NCI-H1105 treated with DMSO at 0.1 percent for 48 hours (cell line): ENCODE measurements around the gene PIGO.

Experiments used
- DNase-seq: peaks from one replicate; lab custom pipeline; 2025; lab: John Stamatoyannopoulos, UW

Gene PIGO

GRCh38 chr9:35106343-35106730 is 9.9 kb upstream of the PIGO start:
- DNase-seq: no peak

- DNase-seq: no peak
Observed at GRCh38 chr9:35105571-35106342, 9.4 kb upstream of the PIGO start.

- no peak for DNase-seq
Observed at GRCh38 chr9:35105126-35105525, 8.7 kb upstream of the PIGO start.

DNA sequence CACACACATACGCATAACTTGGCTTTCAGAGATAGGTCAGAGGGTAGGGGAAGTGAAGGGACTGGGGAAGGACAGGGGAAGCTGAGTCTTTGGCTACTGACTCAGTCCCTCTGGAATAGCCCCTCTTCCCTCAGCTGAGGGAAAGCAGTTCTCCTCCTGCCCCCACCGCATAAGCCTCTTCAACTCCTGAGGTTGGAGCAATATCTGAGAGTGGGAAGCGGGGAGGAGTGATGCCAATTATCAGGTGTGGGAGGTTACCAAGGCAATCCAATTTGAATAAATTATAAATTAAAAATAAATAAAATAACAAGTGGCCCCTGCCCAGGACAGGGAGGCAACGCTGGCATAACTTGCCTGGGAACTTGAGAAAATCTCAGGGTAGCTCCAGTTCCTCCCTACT is 8.2 kb upstream of the PIGO start:
- no peak for DNase-seq

DNA sequence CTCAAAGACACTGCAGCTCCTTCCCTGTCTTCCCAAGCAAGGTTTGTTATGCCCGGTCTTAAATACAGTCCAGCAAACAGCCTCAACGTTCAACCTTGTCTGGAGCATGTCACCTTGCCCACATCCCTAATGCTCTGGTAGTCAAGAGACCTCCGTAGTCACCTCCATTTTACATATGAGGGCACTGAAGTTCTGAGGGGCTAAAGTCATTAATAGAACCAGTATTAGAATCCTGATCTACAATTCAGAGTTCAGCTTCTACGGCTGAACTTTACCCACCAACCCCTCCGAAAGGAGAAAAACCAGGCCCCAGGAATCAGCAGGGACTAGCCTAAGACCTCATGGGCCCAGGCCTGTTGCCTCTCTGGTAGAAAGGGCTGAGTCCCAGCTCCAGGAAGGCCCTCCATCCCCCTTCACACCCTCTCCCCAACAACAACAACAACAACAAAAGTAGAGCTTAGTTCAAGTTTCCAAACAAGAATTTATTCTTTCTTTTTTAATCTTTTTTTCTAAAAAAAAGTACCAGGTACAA is 7.3 kb upstream of the PIGO start:
- DNase-seq: no peak

DNA sequence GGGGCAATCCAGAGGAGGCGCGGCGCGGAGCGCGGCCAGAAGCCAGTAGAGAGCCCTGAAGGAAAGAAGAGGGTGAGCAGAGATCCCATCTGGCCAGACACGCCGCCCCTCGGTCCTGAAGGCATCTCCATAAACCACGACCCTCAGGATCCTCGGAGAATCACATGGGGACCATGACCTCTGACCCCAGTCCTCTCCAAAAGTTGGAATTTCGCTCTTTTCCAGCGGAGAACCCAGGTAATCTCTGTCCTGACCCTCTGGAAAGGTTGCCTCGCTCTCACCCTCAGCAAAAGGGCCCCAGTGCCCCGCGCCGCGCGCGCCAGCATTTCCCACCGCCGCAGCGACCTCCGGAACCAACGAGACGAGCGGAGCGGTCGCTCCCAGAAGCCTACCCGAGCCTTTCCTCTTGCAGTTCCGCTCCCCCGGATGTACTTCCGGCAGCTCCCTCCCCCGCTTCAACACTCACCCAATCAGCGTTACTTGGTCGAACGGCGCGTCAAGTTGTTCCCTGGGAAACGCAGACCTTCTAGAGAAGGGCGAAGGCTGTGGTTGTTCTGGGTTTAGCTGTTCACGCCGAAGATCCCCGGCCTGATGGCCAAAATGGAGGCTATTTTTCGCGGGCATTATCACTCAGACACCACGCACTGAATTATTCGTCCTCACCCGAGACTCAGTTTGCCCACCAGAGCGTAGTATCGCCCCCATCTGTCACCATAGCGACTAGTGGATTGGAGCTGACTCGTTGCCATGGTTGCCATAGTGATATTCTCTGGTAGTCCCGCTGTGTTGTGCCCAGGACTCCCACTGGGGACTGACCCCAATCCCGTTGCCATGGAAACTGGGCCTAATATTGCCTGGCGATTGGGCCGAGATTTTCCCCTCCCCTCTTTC is 6.6 kb upstream of the PIGO start, which contains the start of gene STOML2:
Gene STOML2, minus strand, starts transcription at position 363 of the 891 bp plus-strand sequence. Its CDS starts 37 bp downstream, at position 326.
- peak; percentile 93 for DNase-seq

DNA sequence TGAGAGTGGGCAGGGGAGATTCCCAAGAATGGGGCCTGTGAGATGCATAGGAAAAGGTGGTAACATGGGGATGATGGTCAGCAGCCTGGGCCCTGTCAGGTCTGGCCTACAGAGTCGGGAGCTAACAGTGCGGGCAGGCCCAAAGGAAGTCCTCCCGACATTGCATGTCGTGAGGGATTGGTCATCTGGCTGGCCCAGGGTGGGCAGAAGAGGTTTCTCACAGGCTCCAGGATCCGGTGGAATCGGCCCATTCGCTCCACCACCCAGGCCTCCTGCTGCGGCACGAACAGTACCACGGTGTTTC is 6.0 kb upstream of the PIGO start:
- no peak for DNase-seq

GRCh38 chr9:35097573-35097972 is 1.2 kb upstream of the PIGO start:
- DNase-seq: no peak

- no peak for DNase-seq
Observed at GRCh38 chr9:35091536-35091935, 4.9 kb downstream of the PIGO start.

DNA sequence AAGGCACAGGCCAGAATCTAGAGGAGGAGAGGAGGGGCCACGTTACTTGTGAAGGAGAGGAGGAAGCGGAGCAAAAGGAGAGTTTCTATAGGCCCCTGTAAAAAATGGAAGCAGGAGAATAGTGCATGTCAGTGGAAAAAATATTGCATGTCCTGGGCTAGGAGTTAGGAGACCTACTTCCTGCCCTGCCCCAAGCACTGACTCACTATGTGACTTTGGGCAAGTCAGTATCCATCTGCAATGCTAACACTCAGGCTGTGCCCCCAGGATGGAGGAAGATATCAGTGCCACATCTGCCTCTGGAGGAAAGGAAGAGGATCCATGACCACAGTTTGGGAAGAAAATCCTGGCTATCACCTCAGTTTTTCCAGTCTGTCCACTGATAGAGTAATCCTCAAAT is 7.0 kb downstream of the PIGO start:
- DNase-seq: no peak

- DNase-seq: no peak
Observed at GRCh38 chr9:35085078-35085477, 11.3 kb downstream of the PIGO start.

DNA sequence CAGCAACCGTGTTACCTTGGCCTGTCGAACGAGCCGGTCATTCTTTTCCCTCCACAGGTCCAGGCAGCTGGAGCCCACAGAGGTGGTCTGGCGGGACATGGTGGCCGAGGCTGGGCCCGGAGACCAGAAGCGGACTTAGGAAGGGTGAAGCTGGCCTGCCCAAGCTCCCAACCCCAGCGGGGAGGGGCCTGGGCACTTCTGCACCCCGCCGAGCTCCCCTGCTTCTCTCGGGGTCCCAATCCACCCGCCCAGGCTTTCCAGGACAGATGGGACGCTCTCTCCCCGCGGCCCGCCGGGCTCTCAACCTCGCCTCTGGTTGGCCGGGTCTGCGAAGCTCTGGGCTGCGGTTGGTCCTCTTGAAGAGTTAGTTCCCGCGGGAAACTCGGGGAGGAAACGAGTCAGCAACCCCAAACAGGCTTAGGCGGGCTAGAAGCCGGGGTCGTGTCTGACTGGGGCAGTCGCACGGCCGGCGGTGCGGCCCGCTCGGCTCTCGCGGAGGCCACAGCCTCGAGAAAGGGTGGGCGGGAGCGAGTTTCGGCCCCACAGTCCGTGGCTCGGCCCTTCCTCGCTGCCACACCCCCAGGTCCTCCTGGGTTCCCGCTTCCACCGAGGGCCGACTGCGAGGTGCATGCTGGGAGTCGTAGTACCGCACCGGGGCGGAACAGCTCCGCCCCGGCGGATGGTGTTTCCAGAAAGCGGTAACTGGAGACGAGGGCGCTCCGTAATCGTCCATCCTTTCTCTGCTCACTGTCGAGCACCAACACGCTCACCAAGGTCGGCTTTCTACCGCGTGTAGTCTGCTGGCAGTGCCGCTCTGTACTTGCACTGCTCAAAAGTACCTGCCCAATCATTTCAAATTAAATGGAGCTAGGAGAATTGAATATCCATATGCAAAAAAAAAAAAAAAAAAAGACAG is 16.7 kb downstream of the PIGO start, which contains the start of gene FANCG:
Gene FANCG, minus strand, starts transcription at position 517 of the 916 bp plus-strand sequence. Its CDS starts 418 bp downstream, at position 99.
- DNase-seq: peak; percentile 92

- DNase-seq: peak; percentile 18
Observed at GRCh38 chr9:35079041-35079425, 17.4 kb downstream of the PIGO start.

DNA sequence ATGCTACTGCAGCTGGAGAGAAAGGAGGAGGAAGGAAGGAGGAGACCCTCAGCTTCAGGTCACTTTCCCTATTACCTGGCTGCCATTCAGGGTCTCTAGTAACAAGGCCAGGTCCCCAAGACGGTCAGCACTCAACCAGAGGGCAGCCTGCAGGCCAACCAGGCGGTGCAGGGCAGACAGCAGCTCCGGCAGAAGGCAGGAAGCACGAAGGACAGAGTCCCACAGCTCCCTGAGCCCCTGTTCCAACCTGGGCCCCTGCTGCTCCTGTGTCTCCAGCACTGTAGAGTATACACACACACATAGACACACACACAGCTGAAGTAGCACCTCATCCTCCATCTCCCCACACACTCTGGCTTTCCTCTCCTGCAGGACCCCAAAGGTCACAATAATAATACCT is 18.3 kb downstream of the PIGO start:
- no peak for DNase-seq

DNA sequence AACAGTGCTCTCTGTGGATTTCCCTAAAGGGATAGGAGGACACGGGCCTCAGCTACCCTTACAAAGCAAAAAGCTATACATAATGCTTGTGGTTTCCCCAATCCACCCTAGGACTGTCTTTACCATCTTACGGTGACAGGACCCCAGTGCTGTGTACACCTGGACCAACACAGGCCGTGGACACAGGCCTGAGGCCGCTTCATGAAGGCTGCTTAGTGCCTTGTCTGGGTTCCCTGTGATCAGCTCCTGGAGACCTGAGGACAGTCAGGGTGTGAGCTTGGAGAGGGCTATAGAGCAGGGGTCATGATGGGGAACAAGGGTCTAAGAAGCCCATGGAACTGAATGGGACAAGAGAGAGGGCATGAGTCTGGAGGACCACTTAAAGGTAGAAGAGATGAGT is 19.5 kb downstream of the PIGO start:
- no peak for DNase-seq

GRCh38 chr9:35075358-35075757 is 21.0 kb downstream of the PIGO start:
- DNase-seq: no peak

DNA sequence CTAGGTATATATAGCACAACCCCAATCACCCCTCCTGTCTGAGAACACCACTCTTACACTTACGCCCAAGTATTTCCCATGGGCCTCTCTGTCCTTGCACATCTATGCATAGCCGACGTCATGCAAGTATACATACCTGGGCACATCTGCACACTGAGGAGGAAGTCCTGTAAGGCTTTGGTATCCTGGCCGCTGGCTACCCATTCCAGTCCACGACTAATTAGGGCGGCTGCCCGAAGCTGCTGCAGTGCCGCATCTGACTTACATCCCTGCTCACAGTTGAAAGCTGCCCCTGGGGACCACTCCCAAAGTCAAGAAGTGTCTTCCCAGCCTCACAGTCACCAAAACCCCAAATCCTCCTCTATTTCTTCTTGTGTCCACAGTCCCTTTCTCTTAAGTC is 21.6 kb downstream of the PIGO start:
- DNase-seq: no peak

- DNase-seq: no peak
Observed at GRCh38 chr9:35074141-35074540, 22.2 kb downstream of the PIGO start.

DNA sequence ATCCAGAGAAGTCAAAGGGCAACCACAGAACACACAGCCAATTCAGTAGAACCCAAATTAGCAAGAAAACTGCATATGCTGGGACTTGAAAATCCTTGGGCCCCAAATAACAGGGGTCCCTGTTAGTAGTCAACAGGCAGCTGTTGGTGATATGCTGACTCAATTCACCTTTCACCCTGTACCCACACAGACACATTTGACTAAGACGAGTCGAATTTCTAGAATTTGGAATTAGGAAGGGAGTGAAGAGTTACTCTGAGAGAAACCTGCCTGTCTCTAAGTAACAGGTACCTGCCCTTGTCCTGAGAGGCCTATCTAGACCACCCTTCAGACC is 23.1 kb downstream of the PIGO start:
- no peak for DNase-seq

- DNase-seq: peak; percentile 98
Observed at GRCh38 chr9:35072461-35073278, 23.7 kb downstream of the PIGO start, which contains the start of gene VCP. VCP (minus strand) TSS chr9:35072625; CDS start chr9:35072353, 272 bp downstream.
